ENCODE measurements around the gene NFKB2.

Gene NFKB2

GRCh38 chr10:102409604-102410428 is 14.3 kb downstream of the NFKB2 start:
- no peak for DNase-seq

DNA sequence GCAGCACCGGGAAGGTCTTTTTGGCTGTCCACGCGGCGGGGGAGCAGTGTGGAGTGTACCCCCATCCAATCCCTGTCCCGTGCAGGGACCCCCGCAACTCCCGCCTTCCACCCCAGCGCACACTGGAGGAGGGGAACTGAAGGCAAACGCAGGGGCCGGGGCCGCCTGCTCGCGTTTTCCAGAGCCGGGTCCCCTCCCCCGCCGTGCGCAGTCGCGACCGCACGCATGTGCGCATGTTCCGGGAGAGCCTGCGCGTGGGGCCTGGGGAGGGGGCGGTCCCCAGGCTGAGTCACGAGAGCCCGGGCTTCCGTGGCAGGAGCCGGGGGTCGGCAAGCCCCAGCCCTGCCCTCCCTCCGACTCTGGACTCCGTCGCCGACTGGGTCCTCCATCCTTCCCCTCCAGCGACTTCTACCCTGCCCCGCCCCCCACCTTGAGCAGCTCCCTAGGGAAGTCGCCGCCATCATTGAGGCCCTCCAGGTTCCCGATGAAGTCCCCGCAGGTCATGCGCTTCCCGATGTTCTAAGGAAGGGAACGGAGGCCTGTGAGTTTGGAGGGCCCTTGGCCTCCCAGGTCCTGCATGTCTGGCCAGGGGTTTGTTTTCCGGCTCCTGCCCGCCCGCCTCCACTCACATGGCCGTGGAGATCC is 15.0 kb downstream of the NFKB2 start:
- DNase-seq = no peak

DNA sequence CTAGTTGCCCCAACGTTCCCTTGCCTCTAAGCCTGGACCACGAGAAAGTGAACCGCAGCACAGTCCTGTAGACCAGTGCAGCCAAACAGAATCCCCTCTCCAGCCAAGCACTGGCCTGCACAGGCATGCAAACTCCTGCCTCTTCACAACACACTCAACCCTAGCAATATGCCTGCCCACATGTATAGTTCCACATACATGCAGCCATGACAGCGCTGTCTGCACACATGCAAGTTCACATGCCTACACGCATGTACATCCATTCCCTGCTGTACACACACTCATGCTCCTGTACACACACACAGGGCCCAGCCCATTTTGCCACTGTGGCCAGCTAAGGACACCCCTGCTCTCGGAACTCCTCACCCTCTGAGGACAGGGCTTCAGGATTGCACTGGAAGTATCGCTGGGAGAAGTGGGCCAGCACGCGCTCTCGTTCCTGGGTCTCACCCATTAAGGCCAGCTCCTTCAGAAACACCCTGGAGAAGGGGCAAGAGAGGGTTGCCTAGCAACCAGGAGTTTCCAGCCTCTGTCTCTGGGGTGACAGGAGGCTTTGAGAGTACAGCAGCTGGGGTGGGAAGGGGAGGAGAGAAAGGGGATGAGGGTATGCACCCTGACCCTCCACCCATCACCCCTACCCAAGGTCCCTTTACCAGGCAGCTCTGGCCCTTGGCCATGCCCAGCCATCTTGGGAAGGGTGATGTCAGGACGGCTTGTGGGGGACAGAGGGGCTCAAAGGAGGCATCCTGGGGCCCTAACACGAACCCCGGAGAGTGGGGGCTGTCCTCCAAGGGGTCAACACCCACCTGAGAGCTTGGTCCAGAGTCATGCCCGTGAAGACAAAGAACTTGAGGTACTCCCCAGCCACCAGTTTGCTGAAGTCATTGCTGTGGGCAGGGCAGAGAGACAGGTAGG is 16.1 kb downstream of the NFKB2 start:
- no peak for DNase-seq

DNA sequence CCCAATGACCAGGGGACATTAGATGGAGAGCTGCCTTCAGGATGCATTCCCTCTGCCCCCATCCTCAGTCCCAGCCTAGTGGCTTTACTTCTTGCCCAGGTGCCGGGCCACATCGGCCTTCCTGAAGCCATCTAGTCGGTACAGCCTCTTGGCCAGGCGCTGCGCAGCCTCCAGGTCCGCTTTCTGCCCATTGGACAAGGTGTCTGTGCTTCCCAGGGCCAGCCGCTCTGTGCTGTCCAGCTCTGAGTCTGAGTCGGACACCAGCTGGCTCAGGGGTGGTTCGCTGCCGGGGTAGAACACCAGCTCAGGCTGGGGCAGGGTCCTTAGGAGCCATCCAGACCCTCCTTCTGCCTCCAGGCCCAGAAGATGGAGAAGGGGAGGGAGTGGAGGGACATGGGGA is 16.8 kb downstream of the NFKB2 start:
- DNase-seq = no peak

DNA sequence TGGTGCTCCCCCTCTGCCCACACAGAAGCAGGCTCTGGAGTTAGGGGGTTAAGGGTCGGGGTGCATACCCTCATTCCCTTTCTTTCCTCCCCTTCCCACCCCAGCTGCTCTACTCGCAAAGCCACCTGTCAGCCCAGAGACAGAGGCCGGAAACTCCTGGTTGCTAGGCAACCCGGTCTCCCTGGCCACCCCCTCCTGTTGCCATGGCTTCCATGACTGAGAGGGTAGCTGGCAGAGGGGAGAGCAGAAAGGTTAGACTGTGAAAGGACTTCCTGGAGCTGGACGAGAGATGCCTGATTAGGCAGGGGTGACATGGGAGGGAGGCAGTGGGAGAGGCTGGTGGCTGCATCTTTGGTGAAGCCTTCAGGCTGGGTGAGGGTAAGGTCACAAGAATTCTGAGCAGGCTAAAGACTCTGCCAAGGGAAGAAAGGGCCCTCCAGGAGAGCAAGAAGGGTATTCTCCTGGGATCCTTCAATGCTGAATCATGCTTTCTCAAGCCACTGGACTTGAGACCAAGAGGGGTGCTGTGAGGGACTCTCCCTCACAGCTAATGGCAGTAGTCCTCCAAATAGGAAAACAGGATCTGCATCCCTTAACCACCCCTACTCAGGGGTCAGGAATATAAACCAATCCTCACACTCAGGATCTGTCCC is 17.7 kb downstream of the NFKB2 start:
- peak; percentile 16 for DNase-seq

GRCh38 chr10:102413806-102414561 is 18.5 kb downstream of the NFKB2 start:
- DNase-seq = no peak

- DNase-seq = no peak
These were observed 19.2 kb downstream of the NFKB2 start for GRCh38 chr10:102414749-102415148.

GRCh38 chr10:102416283-102416682 is 20.8 kb downstream of the NFKB2 start:
- no peak for DNase-seq

DNA sequence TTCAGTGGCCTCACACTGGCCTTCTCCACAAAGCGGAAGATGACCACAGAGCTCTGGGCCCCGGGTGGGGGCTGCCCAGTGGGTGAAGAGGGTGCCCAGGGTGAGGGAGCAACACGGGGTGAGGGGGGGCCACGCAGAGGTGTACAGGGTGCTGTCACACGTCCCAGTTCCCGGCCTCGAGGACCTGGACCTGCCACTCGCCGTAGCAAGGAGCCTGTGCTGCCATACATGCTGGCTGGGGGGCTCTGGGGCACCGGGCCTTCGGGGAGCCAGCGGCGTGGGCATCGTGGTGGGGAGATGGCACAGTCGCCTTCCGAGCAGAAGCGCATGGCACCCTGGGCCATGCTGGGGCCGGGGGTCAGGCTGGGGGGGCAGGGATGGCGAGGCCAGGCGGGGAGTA is 21.2 kb downstream of the NFKB2 start:
- DNase-seq = no peak

- DNase-seq = no peak
These were observed 23.2 kb downstream of the NFKB2 start, which contains the start of gene PSD for GRCh38 chr10:102418622-102419268. Gene PSD, minus strand, starts transcription at chr10:102418785. Its CDS starts 1,747 bp downstream, at chr10:102417038.

DNA sequence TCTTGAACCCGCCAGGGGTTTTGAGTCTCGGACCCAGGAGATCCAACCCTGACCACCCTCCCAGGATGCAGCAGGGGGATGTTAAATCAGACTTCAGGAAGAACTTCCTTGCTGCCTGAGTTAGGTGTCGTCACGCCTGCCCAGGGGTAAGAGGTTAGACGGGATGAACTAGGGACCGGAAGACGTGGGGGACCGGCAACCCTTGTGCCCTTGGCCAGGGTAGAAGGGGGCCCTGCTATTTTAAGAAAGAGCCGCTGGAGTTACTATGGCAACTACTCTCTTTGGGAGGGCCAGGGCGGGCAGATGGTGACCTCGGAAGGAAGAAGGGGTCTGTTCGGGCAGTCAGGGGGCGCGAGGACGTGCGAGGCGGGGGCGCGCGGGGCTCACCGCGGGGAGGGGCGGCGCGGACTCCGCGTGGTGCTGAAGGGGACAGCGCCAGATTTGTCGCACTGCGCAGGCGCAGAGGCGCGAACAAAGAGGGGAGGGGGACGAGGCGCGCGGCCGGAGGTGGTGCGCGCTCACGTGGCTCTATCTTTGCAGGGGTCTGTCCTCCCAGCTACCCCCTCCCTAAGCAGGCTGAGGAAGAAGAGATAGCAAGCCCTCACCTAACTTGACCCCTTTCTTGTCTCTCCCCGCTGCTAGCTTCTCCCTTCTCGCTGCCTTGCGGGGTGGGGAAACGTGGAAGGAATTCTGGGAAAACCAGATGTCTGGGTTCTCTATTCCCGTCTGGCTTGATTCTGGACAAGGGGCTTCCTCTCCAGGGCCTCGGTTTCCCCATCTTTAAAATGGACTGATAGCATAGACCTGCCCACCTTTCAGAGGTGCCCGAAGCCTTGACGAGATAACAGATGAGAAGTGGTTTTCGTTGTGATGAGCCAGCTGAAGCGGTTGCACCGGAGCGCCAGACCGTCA is 24.0 kb downstream of the NFKB2 start:
- no peak for DNase-seq

GRCh38 chr10:102420181-102420713 is 24.7 kb downstream of the NFKB2 start:
- no peak for DNase-seq

DNA sequence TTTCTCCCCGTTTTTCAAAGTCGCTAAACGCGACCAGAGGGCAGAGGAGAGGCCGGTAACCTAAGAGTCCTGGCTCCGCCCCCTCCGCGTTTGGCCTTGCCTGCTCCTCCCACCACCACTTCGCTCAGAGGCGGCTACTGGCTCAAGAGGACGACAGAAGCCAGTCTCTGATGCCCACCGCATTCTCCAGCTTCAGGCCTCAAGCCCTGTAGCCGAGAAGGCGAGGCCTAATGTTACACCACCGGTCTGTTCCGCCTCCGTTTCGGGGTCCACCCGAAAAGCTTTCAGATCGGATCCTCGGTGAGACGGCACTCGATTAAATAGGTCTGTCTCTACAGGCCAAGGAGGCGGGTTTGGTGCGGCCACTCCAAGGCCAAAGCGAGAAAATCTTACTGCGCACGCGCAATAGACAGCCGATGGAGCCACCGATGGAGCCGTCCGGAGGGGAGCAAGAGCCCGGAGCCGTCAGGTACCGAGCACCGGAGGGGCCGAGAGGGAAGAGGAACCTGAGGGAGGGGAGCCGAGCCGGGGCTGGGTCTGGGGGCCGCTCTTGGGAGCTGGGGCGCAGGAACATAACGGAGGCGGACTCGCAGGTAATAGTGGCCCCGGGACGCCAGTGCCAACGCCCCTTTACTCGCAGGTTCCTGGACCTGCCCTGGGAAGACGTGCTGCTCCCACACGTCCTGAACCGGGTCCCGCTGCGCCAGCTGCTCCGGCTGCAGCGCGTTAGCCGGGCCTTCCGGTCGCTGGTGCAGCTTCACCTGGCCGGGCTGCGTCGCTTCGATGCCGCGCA is 25.4 kb downstream of the NFKB2 start, which contains the start of gene FBXL15:
Gene FBXL15 (plus strand): TSS at position 123 of the 793 bp plus-strand sequence. CDS start 294 bp downstream, at position 417.
- peak; percentile 56 for DNase-seq

DNA sequence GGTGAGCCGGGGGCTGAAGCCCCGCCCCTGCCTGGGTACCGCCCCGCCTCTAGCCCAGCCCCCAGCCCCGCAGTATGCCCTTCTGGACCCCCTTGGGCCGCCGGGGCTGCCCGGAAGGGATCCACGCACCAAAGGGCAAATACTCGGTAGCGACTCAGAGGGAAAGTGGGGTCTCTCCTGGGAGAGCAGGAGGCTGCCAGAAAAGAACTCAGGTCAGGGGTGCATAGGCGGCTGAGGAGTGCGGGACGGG is 25.9 kb downstream of the NFKB2 start:
- DNase-seq = no peak

- DNase-seq = no peak
These were observed 26.4 kb downstream of the NFKB2 start for GRCh38 chr10:102421757-102422512.

GRCh38 chr10:102422545-102423129 is 27.1 kb downstream of the NFKB2 start:
- no peak for DNase-seq

DNA sequence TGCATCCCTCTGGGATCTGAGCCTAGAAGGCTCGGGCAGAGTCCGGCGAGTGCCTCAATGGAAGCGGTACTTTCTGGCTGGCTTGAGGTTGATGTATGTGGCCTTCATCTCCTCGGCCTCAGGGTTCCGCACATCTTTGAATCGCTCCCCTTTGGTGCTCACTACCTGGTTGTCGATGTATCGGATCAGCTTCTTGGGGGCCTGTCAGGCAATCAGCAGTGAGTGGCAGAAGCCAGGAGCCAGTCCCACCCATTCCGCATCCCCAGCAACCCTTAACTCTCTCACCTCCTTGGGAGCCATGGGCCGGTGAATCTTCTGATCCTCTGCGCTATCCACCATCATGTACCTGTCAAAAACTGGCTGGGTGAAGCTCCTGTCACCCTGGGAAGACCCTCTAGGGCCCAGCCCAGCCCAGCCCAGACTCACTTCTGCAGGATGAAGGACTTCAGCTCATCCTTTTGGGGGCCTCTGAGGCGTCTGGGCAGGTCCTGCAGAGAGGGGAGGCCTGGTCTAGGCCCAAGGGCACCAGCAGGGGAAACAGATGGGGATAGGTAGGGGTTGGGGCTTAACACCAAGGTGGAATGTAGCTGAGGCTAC is 28.0 kb downstream of the NFKB2 start:
- no peak for DNase-seq

DNA sequence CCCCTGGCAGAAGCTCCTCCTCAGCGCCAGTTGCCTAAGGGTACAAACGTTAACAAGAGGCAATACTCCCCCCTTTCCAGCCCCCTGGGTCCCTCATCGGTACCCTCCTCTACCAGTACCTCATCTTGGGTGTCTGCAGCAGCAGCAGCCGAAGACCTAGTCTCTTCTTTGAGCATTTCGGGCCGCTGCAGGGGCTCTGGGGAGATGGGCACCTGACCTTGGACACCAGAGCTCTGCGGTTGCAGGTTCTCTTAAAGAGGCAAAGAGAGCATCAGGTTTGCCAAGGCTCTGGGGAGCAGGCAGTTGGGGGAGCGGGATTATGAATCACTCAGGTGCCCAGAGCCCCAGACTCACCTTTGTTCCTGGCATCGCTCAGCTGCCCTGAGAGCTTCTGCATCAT is 28.6 kb downstream of the NFKB2 start:
- DNase-seq = no peak

All from NCI-H2029 treated with DMSO at 0.1 percent for 48 hours (cell line).